Heart right ventricle (tissue), 16 donors: ENCODE results near the gene PARK7. TPM values are rescaled to one million over a fixed set of nuclear protein-coding genes. Genes with fewer than 3 reads are reported as not detected.
"Not testable (repeated sequence)": the region's sequence is repeated elsewhere in the genome, so short reads cannot be mapped to it uniquely, and the experiment has no call there.

Source experiments
- ATAC-seq, 8 donors: fragments of 200-7000 bp; cut with Tn5 transposase; one replicate each; pipeline ENCODE4 v1.9.1; 2020; ENCODE audit warnings: mild to moderate bottlenecking in 8 of 8, moderate library complexity in 8 of 8, moderate number of reproducible peaks in 1 of 8
- DNase-seq, 2 donors: peaks; one replicate each; pipeline ENCODE4 v3.0.0-alpha.2; 2020
- H3K27ac ChIP-seq, 10 donors: fragments of 200-600 bp; sonication (generic) in 2 of 10; one replicate each; pipeline versions ENCODE4 v1.5.0 to v1.8.0; 2020 to 2022; ENCODE audit warnings: mild to moderate bottlenecking in 3 of 10
- H3K27me3 ChIP-seq, 7 donors: fragments of 200-600 bp; one replicate each; pipeline ENCODE4 v1.8.0; 2021 to 2022; ENCODE audit warnings: mild to moderate bottlenecking in 2 of 7
- H3K36me3 ChIP-seq, 9 donors: fragments of 200-600 bp; sonication (generic) in 1 of 9; one replicate each; pipeline versions ENCODE4 v1.5.0 to v1.8.0; 2020 to 2022; ENCODE audit warnings: mild to moderate bottlenecking in 2 of 9
- H3K4me1 ChIP-seq, 9 donors: fragments of 200-600 bp; sonication (generic) in 1 of 9; one replicate each; pipeline versions ENCODE4 v1.5.0 to v1.8.0; 2020 to 2022; ENCODE audit warnings: mild to moderate bottlenecking in 4 of 9
- H3K4me3 ChIP-seq, 10 donors: fragments of 200-600 bp; sonication (generic) in 2 of 10; one replicate each; pipeline versions ENCODE4 v1.5.0 to v1.8.0; 2020 to 2022; ENCODE audit warnings: mild to moderate bottlenecking in 7 of 10, moderate library complexity in 2 of 10
- H3K9me3 ChIP-seq, 11 donors: fragments of 200-600 bp in 10 of 11; sonication (generic) in 2 of 11; one replicate each; pipeline versions ENCODE4 v1.5.0 to v1.8.0; 2013 to 2022; ENCODE audit warnings: mild to moderate bottlenecking in 2 of 11, control low read depth in 1 of 11, moderate library complexity in 1 of 11
- WGBS, 2 donors: extraction: QIAGEN DNeasy Blood & Tissue Kit; methylation state at CpG; one replicate each; pipeline ENCODE4 v1.1.7; 2013; ENCODE audit warnings: inconsistent platforms in 1 of 2; 5-methylcytosine and 5-hydroxymethylcytosine counted together
- intact Hi-C, 10 donors: fragments of 100-400 bp; cut with DNase I; formaldehyde crosslinking; loops; one replicate each; pipeline versions ENCODE4 v1.11.1 to v1.14.2; 2022
- polyA plus RNA-seq, 2 donors: library from polyadenylated mRNA; stranded (reverse); fragments of 200-250 nt; gene quantifications; one replicate each; pipeline ENCODE4 v1.2.3, GENCODE V29; 2013
- total RNA-seq, 10 donors: library from RNA; stranded (reverse); fragmentation: NEBNext Ultra II Directional in 3 of 10; extraction: Animal tissue kit (Norgen Biotek cat#: 25700) in 3 of 10; gene quantifications; one replicate each; pipeline versions ENCODE4 v1.2.1 to v1.2.4, GENCODE V29; 2021 to 2023
- TF ChIP-seq, protein P1 (sequence below), 9 donors: fragments of 200-600 bp; sonication (generic) in 2 of 9; IDR thresholded peaks; one replicate each; pipeline versions ENCODE4 v1.5.0 to v1.8.0; 2021 to 2022; ENCODE audit warnings: antibody characterized with exemption in 9 of 9, mild to moderate bottlenecking in 5 of 9, moderate library complexity in 1 of 9
- donor health status: Arrhythmogenic right ventricular cardiomyopathy.
- donor health status: ischemic (EF 13 %, LVEDD 7.1; RV severe dilation, severe dysfunction).
- donor health status: healthy with polysubstance abuse.
- donor health status: DM: no; HTN: yes; CAD: no.
- donor health status: DM: no; HTN: no; CAD: no.
- donor health status: ischemic (EF 25% LVEDD 6.9; RV normal size, moderate dysfunction).
- donor health status: ischemic (EF 25% LVEDD 5.7; RV mildly dilated, moderate dysfunction).
- donor health status: healthy.
- donor health status: DM: yes; HTN: yes; CAD: no.
- donor health status: Ischemic cardiomyopathy.
- donor health status: ischemic (EF 35%, LVEDD 5.7; RV mildly dilated, moderate dysfunction).
- donor health status: nonischemic (EF 11% LVEDD 7.7; RV severe dilation, severe dysfunction).
- donor health status: DM: yes; HTN: yes; CAD: no.
- donor health status: PGD.
- donor health status: ischemic (EF 29% LVEDD 5.4; RV normal size, mild dysfunction).
- donor health status: nonischemic (EF 23%, LVEDD 6.1; RV moderate dilation, normal function).

The PARK7 gene
- total and polyA plus RNA-seq, 12 donors, result 322 to 462 (median 353) TPM

DNA sequence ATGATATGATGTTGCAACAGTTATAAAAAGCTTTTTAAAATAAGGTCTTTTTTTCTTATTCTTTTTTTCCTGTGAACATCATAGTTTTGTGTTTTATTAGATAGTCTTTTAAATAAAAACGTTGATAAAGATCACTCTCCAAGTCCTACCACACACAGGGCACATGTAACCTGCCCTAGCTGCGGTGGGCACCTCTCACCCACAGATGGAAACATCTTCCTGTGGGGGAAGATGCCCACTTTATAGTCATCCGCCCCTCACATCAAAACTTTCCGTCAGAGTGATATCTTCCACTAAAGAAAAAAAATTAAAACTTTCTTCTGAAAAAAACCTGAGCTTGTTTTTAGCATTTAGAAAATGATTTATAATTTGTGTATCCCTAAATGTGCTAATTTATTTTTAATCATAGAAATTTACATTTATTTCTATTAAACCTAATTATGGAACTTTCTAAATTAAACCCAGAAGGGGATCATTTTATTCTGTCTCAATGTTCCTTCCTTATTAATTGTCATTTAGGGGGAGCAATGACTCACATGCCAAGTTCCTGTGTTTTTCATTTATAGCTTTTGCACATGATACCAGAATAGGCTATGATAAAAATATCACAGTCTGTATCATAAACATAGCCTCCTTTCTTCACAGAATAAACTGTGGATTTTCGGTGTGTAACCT lies 45.5 kb upstream of the PARK7 start:
- no peaks in the 10 kb centered on the region for H3K9me3 ChIP-seq
- no peak overlapping the region for H3K27ac ChIP-seq
- DNase-seq, result no peak
- no peak overlapping the region for H3K4me3 ChIP-seq
- peaks cover 0 to 30% (median 11%) of the 10 kb centered on the region in 7 donors for H3K27me3 ChIP-seq
- TF ChIP-seq, protein P1, sequence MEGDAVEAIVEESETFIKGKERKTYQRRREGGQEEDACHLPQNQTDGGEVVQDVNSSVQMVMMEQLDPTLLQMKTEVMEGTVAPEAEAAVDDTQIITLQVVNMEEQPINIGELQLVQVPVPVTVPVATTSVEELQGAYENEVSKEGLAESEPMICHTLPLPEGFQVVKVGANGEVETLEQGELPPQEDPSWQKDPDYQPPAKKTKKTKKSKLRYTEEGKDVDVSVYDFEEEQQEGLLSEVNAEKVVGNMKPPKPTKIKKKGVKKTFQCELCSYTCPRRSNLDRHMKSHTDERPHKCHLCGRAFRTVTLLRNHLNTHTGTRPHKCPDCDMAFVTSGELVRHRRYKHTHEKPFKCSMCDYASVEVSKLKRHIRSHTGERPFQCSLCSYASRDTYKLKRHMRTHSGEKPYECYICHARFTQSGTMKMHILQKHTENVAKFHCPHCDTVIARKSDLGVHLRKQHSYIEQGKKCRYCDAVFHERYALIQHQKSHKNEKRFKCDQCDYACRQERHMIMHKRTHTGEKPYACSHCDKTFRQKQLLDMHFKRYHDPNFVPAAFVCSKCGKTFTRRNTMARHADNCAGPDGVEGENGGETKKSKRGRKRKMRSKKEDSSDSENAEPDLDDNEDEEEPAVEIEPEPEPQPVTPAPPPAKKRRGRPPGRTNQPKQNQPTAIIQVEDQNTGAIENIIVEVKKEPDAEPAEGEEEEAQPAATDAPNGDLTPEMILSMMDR (IDR thresholded peaks at IDR 0.05), result no peak
- H3K36me3 ChIP-seq, result no peaks in the 10 kb centered on the region
- intact Hi-C loops, result no loop called here
- ATAC-seq, result no peak
- 64 to 69% methylated on average over 5 of the region's 5 CpGs for WGBS, 2 donors
- peaks cover 0 to 13% (median 0%) of the 10 kb centered on the region in 9 donors for H3K4me1 ChIP-seq

DNA sequence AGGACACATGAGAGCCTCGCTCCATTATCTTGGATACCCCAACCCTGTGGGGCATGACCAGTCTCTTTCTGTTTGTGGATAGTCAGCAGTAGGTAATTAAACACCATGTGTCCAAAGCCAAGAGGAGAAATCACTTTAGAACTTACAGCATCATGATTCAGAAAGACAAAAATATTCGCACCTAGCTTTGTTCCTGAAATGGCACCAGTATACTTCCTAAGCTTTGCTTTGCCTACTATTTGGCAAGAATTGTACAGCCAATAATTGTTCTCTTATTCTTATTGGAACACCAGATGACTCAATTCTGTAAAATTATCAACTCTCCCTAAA lies 45.0 kb upstream of the PARK7 start:
- H3K27me3 ChIP-seq, result peaks cover 0 to 30% (median 11%) of the 10 kb centered on the region in 7 donors
- WGBS, 2 donors, result 75% methylated on average over 2 of the region's 2 CpGs

DNA sequence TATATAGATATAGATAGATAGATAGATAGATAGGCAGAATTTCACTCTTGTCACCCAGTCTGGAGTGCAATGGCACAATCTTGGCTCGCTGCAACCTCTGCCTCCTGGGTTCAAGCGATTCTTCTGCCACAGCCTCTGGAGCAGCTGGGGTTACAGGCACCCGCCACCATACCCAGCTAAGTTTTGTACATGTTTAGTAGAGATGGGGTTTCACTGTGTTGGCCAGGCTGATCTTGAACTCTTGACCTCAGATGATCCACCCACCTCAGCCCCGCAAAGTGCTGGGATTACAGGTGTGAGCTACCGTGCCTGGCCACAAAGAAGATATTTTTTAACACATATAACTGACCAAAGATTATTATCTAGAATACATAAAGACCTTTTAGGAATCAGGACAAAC lies 43.5 kb upstream of the PARK7 start:
- H3K4me3 ChIP-seq, H3K9me3 ChIP-seq, DNase-seq, intact Hi-C loops, H3K27ac ChIP-seq, ATAC-seq, H3K36me3 ChIP-seq, H3K4me1 ChIP-seq: not testable (repeated sequence)
- peaks cover 0 to 26% (median 7%) of the 10 kb centered on the region in 7 donors for H3K27me3 ChIP-seq
- 86% methylated on average over 5 of the region's 5 CpGs for WGBS, 2 donors

More for the DNA sequence above, 45.0 kb upstream of the PARK7 start:
- intact Hi-C loops, result no loop called here
- H3K4me1 ChIP-seq, result peaks cover 0 to 13% (median 0%) of the 10 kb centered on the region in 9 donors
- DNase-seq (no peak), ATAC-seq (no peak)
- no peaks in the 10 kb centered on the region for H3K36me3 ChIP-seq
- TF ChIP-seq, protein P1 (IDR thresholded peaks at IDR 0.05), result no peak
- no peaks in the 10 kb centered on the region for H3K9me3 ChIP-seq
- no peak overlapping the region for H3K27ac ChIP-seq
- H3K4me3 ChIP-seq, result no peak overlapping the region

DNA sequence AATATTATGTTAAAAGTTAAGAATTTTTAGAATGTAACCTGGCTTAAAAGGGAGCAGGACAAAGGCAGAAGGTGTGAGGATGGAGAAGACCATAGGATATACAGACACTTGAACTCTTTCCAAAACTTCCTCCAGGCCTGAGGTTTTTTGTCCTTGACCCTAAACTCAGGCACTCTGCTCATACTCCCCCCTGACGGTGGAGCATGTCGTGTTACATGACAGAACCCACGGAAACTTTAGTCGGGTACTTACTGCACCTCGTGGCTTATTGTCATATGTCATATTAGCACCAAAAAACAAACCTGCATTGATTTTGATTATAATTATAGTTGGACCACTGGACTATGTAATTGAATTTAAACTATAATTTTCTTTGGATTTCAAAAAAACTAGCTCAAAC lies 41.6 kb upstream of the PARK7 start:
- WGBS, 2 donors, result 82 to 84% methylated on average over 5 of the region's 5 CpGs
- intact Hi-C loops, result no loop called here
- Histone ChIP-seq H3K36me3 (no peaks in the 10 kb centered on the region), H3K27me3 (peaks cover 0 to 14% (median 0%) of the 10 kb centered on the region in 7 donors), H3K9me3 (no peaks in the 10 kb centered on the region), H3K4me1 (peaks cover 0 to 5% (median 0%) of the 10 kb centered on the region in 9 donors), H3K4me3 (no peak overlapping the region), H3K27ac (no peak overlapping the region)
- DNase-seq (no peak), ATAC-seq (no peak)
- TF ChIP-seq, protein P1 (IDR thresholded peaks at IDR 0.05), result no peak

DNA sequence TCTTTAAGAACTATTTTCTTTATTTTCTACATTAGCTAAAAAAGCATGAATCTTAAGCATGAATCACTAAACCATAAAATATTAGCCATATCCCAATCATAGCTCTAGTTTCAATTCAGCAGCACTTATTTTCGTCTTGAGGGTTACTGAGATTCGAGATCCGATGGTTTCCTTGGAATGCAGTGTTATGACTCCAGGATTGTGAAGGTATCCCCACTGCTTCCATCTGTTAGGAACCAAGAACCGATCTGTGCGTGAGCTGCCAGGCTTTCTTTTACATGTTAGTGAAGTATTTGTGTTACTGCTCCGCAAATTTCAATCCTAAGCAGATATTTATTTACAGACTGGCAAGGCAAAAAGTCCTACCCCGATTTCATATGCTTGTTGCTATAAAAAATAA lies 39.7 kb upstream of the PARK7 start:
- 89 to 91% methylated on average over 7 of the region's 7 CpGs for WGBS, 2 donors
- TF ChIP-seq, protein P1 (IDR thresholded peaks at IDR 0.05), result no peak
- no peak overlapping the region for H3K27ac ChIP-seq
- ATAC-seq, result no peak
- DNase-seq, result no peak
- no peaks in the 10 kb centered on the region for H3K36me3 ChIP-seq
- H3K27me3 ChIP-seq, result peaks cover 0 to 26% (median 13%) of the 10 kb centered on the region in 7 donors
- peaks cover 0 to 5% (median 0%) of the 10 kb centered on the region in 9 donors for H3K4me1 ChIP-seq
- no peak overlapping the region for H3K4me3 ChIP-seq
- intact Hi-C loops, result no loop called here
- H3K9me3 ChIP-seq, result no peaks in the 10 kb centered on the region
